ENCODE data around the gene DYSF. TPM values are rescaled to one million over a fixed set of nuclear protein-coding genes. Genes with fewer than 3 reads are reported as not detected.

DYSF gene
- total RNA-seq, 1 donor: 3.5 TPM

DNA sequence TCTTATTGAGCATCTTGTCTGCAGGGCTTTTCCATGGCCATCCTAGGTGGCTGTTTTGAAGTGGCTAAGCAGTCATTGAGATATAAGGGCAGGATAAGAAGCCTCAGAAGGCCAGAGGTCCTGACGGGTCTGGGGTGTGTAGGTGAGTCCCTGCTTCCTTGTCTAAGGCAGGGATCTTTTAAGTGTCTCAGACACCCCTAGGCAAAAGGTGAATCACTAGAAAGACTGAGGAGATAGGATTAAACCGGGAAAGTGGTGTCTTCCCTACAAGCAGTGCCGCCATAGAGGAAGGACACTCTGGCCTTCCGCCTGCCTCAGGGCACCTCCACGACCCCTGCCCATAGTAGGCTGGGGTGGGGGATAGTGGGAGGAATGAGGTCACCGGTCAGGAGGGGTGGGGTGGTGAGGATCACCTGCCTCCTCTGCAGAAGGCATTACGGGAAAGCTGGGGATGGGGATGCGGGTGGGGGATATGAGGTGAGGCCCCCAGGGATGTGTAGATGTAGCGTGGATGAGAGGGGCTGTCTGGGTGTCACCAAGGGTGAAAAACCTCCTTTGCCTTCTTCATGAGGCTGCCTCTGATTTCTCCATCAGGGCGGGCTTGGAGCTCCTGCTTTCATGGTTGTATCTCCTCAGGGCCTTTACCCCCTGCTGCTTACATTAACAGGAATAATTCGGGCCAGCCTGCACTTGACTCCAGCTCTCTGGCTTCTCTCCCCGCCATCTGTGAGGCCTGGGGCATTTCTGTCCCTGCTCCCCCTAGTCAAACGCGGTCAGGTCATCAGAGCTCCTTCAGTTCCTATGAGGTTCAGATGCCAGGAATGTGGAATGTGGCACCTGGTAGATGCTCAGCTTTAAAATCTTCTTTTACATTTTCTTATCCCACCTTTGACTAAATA is 244.0 kb downstream of the DYSF start:
- no peak overlapping the region for H3K4me3 ChIP-seq (ENCODE audit: low read depth, low read length)
- TF ChIP-seq, protein P1, sequence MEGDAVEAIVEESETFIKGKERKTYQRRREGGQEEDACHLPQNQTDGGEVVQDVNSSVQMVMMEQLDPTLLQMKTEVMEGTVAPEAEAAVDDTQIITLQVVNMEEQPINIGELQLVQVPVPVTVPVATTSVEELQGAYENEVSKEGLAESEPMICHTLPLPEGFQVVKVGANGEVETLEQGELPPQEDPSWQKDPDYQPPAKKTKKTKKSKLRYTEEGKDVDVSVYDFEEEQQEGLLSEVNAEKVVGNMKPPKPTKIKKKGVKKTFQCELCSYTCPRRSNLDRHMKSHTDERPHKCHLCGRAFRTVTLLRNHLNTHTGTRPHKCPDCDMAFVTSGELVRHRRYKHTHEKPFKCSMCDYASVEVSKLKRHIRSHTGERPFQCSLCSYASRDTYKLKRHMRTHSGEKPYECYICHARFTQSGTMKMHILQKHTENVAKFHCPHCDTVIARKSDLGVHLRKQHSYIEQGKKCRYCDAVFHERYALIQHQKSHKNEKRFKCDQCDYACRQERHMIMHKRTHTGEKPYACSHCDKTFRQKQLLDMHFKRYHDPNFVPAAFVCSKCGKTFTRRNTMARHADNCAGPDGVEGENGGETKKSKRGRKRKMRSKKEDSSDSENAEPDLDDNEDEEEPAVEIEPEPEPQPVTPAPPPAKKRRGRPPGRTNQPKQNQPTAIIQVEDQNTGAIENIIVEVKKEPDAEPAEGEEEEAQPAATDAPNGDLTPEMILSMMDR (IDR thresholded peaks at IDR 0.05; ENCODE audit: insufficient read depth, low read depth, low read length): no peak
- no peak for DNase-seq (ENCODE audit: low read depth)

DNA sequence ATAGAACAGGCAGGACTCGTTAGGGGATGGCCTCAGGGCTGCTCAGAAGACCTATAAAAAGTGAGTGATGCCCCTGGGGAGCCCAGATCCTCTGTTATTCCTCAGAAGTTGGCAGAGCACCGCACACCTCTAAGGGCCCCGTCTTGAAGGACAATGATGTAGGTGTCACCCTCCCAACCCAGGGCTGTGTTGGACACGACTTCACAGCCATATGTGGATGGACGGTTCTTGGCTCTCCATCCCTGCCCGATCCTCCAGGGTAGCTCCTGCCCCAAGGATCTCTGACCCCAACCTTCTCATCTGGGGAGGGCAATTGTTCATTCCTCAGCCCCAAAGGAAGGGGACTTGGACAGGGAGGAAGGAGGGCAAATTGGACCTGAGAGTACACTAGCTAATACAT is 246.1 kb downstream of the DYSF start:
- TF ChIP-seq, protein P1 (IDR thresholded peaks at IDR 0.05; ENCODE audit: insufficient read depth, low read depth, low read length): no peak

GRCh38 chr2:71700041-71700657 is 246.8 kb downstream of the DYSF start:
- DNase-seq (ENCODE audit: low read depth): no peak
- H3K4me3 ChIP-seq (ENCODE audit: low read depth, low read length): no peak overlapping the region
- TF ChIP-seq, protein P1 (IDR thresholded peaks at IDR 0.05; ENCODE audit: insufficient read depth, low read depth, low read length): no peak

More for the DNA sequence above, 246.1 kb downstream of the DYSF start:
- no peak overlapping the region for H3K4me3 ChIP-seq (ENCODE audit: low read depth, low read length)
- no peak for DNase-seq (ENCODE audit: low read depth)

- TF ChIP-seq, protein P1 (IDR thresholded peaks at IDR 0.05; ENCODE audit: insufficient read depth, low read depth, low read length): no peak
- H3K4me3 ChIP-seq (ENCODE audit: low read depth, low read length): no peak overlapping the region
- no peak for DNase-seq (ENCODE audit: low read depth)
Measured at GRCh38 chr2:71700658-71701397, 247.5 kb downstream of the DYSF start.

DNA sequence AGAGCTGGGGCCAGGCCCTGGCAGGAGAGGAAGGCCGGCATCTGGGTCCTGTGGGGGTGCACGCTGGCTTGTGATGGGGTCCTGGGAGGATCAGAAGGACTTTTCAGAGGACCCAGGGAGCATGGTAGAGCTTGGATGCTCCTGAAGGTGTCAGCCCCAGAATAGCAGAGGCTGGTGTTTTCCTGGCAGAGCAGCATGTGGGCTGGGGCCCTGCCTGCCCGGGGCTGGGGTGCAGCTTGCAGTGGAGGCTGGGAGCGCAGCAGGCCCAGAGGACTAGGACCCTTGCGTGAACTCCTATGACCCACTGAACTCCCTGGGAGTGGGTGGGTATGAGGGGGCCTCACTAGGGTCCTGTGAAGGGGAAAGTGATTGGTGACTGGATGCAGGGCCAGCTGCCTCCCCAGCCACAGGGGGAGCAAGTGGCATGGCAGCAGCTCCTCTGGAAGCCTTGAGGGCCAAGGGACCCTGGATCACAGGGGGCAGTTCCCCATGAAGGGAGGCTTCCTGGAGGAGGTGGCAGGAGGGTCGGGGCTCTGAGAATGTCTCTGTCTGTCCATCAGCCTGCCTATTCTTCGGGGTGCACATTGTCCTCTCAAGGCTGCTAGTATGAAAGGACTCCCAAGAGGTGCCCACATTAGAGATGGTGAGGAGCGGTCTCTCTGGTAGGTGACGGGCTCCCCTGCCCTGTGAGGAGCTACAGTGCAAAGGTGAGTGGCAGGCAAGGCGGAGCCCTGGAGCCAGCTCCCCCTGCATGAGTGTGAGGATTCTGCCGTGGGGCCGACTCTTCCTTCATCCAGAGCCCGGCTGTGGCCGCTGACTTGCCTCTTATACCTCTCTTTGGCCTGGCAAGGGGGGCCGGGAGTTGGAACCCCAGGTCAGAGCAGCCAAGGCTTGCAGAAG is 249.0 kb downstream of the DYSF start:
- no peak overlapping the region for H3K4me3 ChIP-seq (ENCODE audit: low read depth, low read length)
- DNase-seq (ENCODE audit: low read depth): no peak

More for the DNA sequence above, 249.0 kb downstream of the DYSF start:
- TF ChIP-seq, protein P1 (IDR thresholded peaks at IDR 0.05; ENCODE audit: insufficient read depth, low read depth, low read length): no peak
